Measurements from ENCODE around the gene APEX2.

- TF ChIP-seq POLR2A (IDR thresholded peaks at IDR 0.05) (no peak), CTCF (IDR thresholded peaks at IDR 0.05) (no peak)
Measured at GRCh38 chrX:55014897-55015299, 14.7 kb downstream of the APEX2 start.
